Trophoblast cell (in vitro differentiated cells and primary cell): ENCODE results near the gene TNNI2.
"Not testable (repeated sequence)": the region's sequence is repeated elsewhere in the genome, so short reads cannot be mapped to it uniquely, and the experiment has no call there.

Experiments used
- DNase-seq, 2 donors: peaks; one replicate each; pipeline ENCODE4 v3.0.0-alpha.2; 2016
- H2AFZ ChIP-seq: 2 replicates; pipeline ENCODE4 v1.6.1; 2013; ENCODE audit warnings: low read length, moderate library complexity, mild to moderate bottlenecking; ENCODE audit not compliant: insufficient read depth, poor library complexity
- H2AK5ac ChIP-seq: 2 replicates; pipeline ENCODE4 v1.6.1; 2013; ENCODE audit warnings: mild to moderate bottlenecking, low read length
- H2BK120ac ChIP-seq: 2 replicates; pipeline ENCODE4 v1.6.1; 2013; ENCODE audit warnings: low read length, mild to moderate bottlenecking, moderate library complexity; ENCODE audit not compliant: insufficient read depth, poor library complexity
- H2BK12ac ChIP-seq: 2 replicates; pipeline ENCODE4 v1.6.1; 2013; ENCODE audit warnings: mild to moderate bottlenecking, low read length, moderate library complexity
- H2BK5ac ChIP-seq: 2 replicates; pipeline ENCODE4 v1.6.1; 2013; ENCODE audit warnings: low read length, low read depth, moderate library complexity, mild to moderate bottlenecking; ENCODE audit not compliant: poor library complexity
- H3K14ac ChIP-seq: 2 replicates; pipeline ENCODE4 v1.6.1; 2013; ENCODE audit warnings: mild to moderate bottlenecking, low read length
- H3K18ac ChIP-seq: 2 replicates; pipeline ENCODE4 v1.6.1; 2013; ENCODE audit warnings: mild to moderate bottlenecking, low read length
- H3K23ac ChIP-seq: 2 replicates; pipeline ENCODE4 v1.6.1; 2013; ENCODE audit warnings: low read length
- H3K27ac ChIP-seq: 2 replicates; pipeline ENCODE4 v1.5.1; 2013; ENCODE audit warnings: low read depth, mild to moderate bottlenecking, inconsistent platforms, low read length, moderate library complexity
- H3K27me3 ChIP-seq: 2 replicates; pipeline ENCODE4 v1.6.1; 2013; ENCODE audit warnings: inconsistent platforms, mild to moderate bottlenecking, low read length, moderate library complexity; ENCODE audit not compliant: insufficient read depth
- H3K36me3 ChIP-seq, 2 experiments: 1 replicate in 1 of 2; 2 replicates in 1 of 2; pipeline ENCODE4 v1.6.1; 2013; ENCODE audit warnings: low read length in 2 of 2, mild to moderate bottlenecking in 2 of 2, moderate library complexity in 1 of 2; ENCODE audit not compliant: insufficient read depth in 2 of 2, control insufficient read depth in 1 of 2
- H3K4ac ChIP-seq: 2 replicates; pipeline ENCODE4 v1.6.1; 2013; ENCODE audit warnings: low read depth, mild to moderate bottlenecking, low read length, moderate library complexity
- H3K4me1 ChIP-seq, 2 experiments: 1 replicate in 1 of 2; 2 replicates in 1 of 2; pipeline ENCODE4 v1.6.1; 2013; ENCODE audit warnings: low read length in 2 of 2, mild to moderate bottlenecking in 2 of 2, moderate library complexity in 1 of 2; ENCODE audit not compliant: insufficient read depth in 2 of 2, control insufficient read depth in 1 of 2
- H3K4me2 ChIP-seq: 2 replicates; pipeline ENCODE4 v1.6.1; 2013; ENCODE audit warnings: inconsistent platforms, mild to moderate bottlenecking, low read length, moderate library complexity
- H3K4me3 ChIP-seq: 2 replicates; pipeline ENCODE4 v1.5.1; 2013; ENCODE audit warnings: mild to moderate bottlenecking, low read depth, low read length, inconsistent platforms
- H3K79me1 ChIP-seq: one replicate; pipeline ENCODE4 v1.6.1; 2013; ENCODE audit warnings: low read length
- H3K79me2 ChIP-seq: 2 replicates; pipeline ENCODE4 v1.6.1; 2013; ENCODE audit warnings: low read length, mild to moderate bottlenecking; ENCODE audit not compliant: control insufficient read depth, insufficient read depth, poor library complexity
- H3K9ac ChIP-seq: 2 replicates; pipeline ENCODE4 v1.6.1; 2013; ENCODE audit warnings: mild to moderate bottlenecking, low read length
- H3K9me3 ChIP-seq: 2 replicates; pipeline ENCODE4 v1.6.1; 2013; ENCODE audit warnings: low read depth, mild to moderate bottlenecking, control low read depth, inconsistent platforms, low read length; ENCODE audit not compliant: insufficient read depth
- H4K12ac ChIP-seq: 2 replicates; pipeline ENCODE4 v1.6.1; 2013; ENCODE audit warnings: low read depth, mild to moderate bottlenecking, low read length, moderate library complexity
- H4K8ac ChIP-seq: 2 replicates; pipeline ENCODE4 v1.6.1; 2013; ENCODE audit warnings: low read depth, mild to moderate bottlenecking, low read length, moderate library complexity
- H4K91ac ChIP-seq: one replicate; pipeline ENCODE4 v1.6.1; 2013; ENCODE audit warnings: low read depth, mild to moderate bottlenecking, low read length, moderate library complexity
- WGBS: extraction: QIAGEN DNeasy Blood & Tissue Kit; methylation state at CpG from one replicate; pipeline ENCODE4 v1.1.7; 2013; ENCODE audit warnings: missing lambda C conversion rate; ENCODE audit not compliant: insufficient read length, insufficient coverage; ENCODE audit errors: extremely low coverage; 5-methylcytosine and 5-hydroxymethylcytosine counted together

Gene TNNI2

DNA sequence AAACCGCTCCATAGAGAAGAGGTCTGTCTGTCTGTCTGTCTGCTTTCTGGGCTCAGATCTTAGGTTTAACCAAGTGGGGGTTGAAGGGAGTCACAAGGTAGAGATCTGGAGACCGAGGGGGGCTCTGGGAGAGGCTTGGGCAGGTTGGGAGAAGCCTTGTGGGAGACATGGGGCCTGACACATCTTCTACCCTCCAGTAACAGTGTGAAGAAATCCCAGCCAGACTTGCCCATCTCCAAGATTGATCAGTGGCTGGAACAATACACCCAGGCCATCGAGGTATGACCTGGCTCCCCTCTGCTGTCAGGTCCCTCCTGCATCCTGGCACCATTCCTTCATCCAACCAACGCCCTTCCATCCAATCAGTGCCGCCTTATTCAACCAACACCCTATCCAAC is 45.5 kb downstream of the TNNI2 start:
- no peak for DNase-seq
- H3K23ac ChIP-seq, result no peak overlapping the region
- H3K4ac ChIP-seq, result no peak overlapping the region
- no peak overlapping the region for H2AFZ ChIP-seq
- H3K27me3 ChIP-seq, result no peaks in the 10 kb centered on the region
- H3K4me3 ChIP-seq, result no peak overlapping the region
- H3K36me3 ChIP-seq, result no peaks in the 10 kb centered on the region
- H2AK5ac ChIP-seq, result no peak overlapping the region
- H3K9me3 ChIP-seq, result peaks cover 2% of the 10 kb centered on the region
- no peak overlapping the region for H3K14ac ChIP-seq
- no peak overlapping the region for H3K4me2 ChIP-seq
- H4K12ac ChIP-seq, result no peak overlapping the region
- H4K8ac ChIP-seq, result no peak overlapping the region
- no peak overlapping the region for H2BK5ac ChIP-seq
- peaks cover 16% of the 10 kb centered on the region for H3K79me1 ChIP-seq
- H3K79me2 ChIP-seq, result no peaks in the 10 kb centered on the region
- H3K27ac ChIP-seq, result no peak overlapping the region
- no CpG with 5 or more reads among the region's 5 CpGs for WGBS
- no peak overlapping the region for H3K18ac ChIP-seq
- no peak overlapping the region for H2BK120ac ChIP-seq
- H4K91ac ChIP-seq, result no peak overlapping the region
- no peak overlapping the region for H2BK12ac ChIP-seq
- peaks cover 3 to 4% of the 10 kb centered on the region in 2 experiments for H3K4me1 ChIP-seq
- no peak overlapping the region for H3K9ac ChIP-seq

- not testable (repeated sequence) for H3K23ac ChIP-seq, H2BK5ac ChIP-seq, DNase-seq, H3K36me3 ChIP-seq, H4K91ac ChIP-seq, H3K18ac ChIP-seq, H4K12ac ChIP-seq, H3K9me3 ChIP-seq, H2AFZ ChIP-seq, H3K9ac ChIP-seq, H2BK12ac ChIP-seq, H3K4me3 ChIP-seq, H4K8ac ChIP-seq, H3K79me1 ChIP-seq, H2BK120ac ChIP-seq, H3K27me3 ChIP-seq, H3K4me1 ChIP-seq, H3K79me2 ChIP-seq, H3K14ac ChIP-seq, H3K4ac ChIP-seq, H3K27ac ChIP-seq, H2AK5ac ChIP-seq, H3K4me2 ChIP-seq
- no CpG with 5 or more reads among the region's 13 CpGs for WGBS
Measured at GRCh38 chr11:1886551-1886950, 47.8 kb downstream of the TNNI2 start.

DNA sequence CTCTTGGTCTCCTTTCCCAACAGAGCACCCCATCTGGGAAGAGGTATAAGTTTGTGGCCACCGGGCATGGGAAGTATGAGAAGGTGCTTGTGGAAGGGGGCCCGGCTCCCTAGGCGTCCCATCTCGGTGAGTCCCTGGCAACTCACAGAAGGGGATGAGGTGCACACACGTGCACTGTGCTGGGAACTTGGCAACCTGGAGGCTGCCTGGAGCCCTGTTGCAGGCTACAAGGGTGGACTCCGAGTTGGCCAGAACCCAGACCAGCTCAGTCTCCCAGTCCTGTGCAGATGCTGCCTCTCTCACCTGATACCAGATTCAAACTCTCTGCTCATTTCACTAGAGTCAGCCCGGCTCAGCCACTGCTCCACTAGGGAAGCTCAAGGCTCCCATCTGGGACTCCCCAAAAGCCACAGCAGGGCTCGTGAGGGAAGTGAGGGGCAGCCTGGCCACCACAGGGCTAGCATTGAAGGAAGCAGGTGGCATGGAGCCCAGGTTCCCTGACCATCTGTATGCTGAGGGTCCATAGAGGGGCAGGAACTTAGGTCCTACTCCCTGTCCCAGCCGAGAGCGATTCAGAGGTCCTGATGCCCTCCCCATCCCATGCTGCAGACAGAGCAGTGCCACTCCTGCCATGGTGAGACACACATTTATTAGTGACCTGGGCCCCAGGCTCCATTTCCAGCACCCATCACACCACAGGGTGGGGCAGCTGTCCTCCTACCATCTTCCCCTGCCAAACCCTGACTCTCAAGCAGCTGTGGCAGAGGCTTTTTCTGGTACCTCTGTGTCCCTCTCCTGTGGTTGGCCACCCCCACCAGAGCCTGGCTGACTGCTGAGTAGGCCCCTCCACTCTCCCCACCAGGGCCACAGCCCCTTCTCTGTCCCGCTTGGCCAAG is 48.9 kb downstream of the TNNI2 start:
- no peaks in the 10 kb centered on the region for H3K27me3 ChIP-seq
- DNase-seq, result no peak
- no peak overlapping the region for H4K12ac ChIP-seq
- no peaks in the 10 kb centered on the region for H3K36me3 ChIP-seq
- H3K18ac ChIP-seq, result no peak overlapping the region
- H3K27ac ChIP-seq, result no peak overlapping the region
- H3K23ac ChIP-seq, result no peak overlapping the region
- WGBS, result no CpG with 5 or more reads among the region's 11 CpGs
- no peak overlapping the region for H3K4ac ChIP-seq
- H3K14ac ChIP-seq, result no peak overlapping the region
- no peak overlapping the region for H3K9ac ChIP-seq
- H4K8ac ChIP-seq, result no peak overlapping the region
- H2BK12ac ChIP-seq, result no peak overlapping the region
- no peak overlapping the region for H2BK5ac ChIP-seq
- no peak overlapping the region for H3K4me3 ChIP-seq
- H3K79me1 ChIP-seq, result no peaks in the 10 kb centered on the region
- no peak overlapping the region for H2AK5ac ChIP-seq
- H3K9me3 ChIP-seq, result peaks cover 5% of the 10 kb centered on the region
- H2AFZ ChIP-seq, result no peak overlapping the region
- H3K4me1 ChIP-seq, result no peaks in the 10 kb centered on the region
- H2BK120ac ChIP-seq, result no peak overlapping the region
- H3K79me2 ChIP-seq, result no peaks in the 10 kb centered on the region
- no peak overlapping the region for H3K4me2 ChIP-seq
- no peak overlapping the region for H4K91ac ChIP-seq

- Histone ChIP-seq H2BK120ac (no peak overlapping the region), H2BK5ac (no peak overlapping the region), H3K14ac (no peak overlapping the region), H3K18ac (no peak overlapping the region), H3K9ac (no peak overlapping the region), H3K9me3 (peaks cover 5% of the 10 kb centered on the region), H3K4ac (no peak overlapping the region), H2BK12ac (no peak overlapping the region), H3K4me2 (no peak overlapping the region), H2AK5ac (no peak overlapping the region), H3K36me3 (no peaks in the 10 kb centered on the region), H3K4me3 (no peak overlapping the region), H3K27ac (no peak overlapping the region), H4K12ac (no peak overlapping the region), H2AFZ (no peak overlapping the region), H3K23ac (no peak overlapping the region), H4K8ac (no peak overlapping the region), H3K4me1 (no peaks in the 10 kb centered on the region), H3K79me1 (no peaks in the 10 kb centered on the region), H3K79me2 (no peaks in the 10 kb centered on the region), H3K27me3 (no peaks in the 10 kb centered on the region), H4K91ac (no peak overlapping the region)
- WGBS, result no CpG with 5 or more reads among the region's 9 CpGs
- no peak for DNase-seq
Measured at GRCh38 chr11:1888347-1888753, 49.6 kb downstream of the TNNI2 start.
